Ramos (cell line): ENCODE measurements around the gene CYTH3.
"Not testable (repeated sequence)": the region's sequence is repeated elsewhere in the genome, so short reads cannot be mapped to it uniquely, and the experiment has no call there.

ENCODE experiments used
- in situ Hi-C: fragments of 300-500 bp; cut with MboI; formaldehyde crosslinking; loops from one replicate; pipeline ENCODE4 v1.14.3; 2022; ENCODE audit warnings: low sequenced_read_pairs; ENCODE audit not compliant: unreplicated experiment

Gene CYTH3

GRCh38 chr7:6272481-6273323, at the start of gene CYTH3:
TSS of gene CYTH3 (minus strand) at chr7:6272624. CDS start at chr7:6272507, 117 bp downstream.
- in situ Hi-C loops, result no loop called here

DNA sequence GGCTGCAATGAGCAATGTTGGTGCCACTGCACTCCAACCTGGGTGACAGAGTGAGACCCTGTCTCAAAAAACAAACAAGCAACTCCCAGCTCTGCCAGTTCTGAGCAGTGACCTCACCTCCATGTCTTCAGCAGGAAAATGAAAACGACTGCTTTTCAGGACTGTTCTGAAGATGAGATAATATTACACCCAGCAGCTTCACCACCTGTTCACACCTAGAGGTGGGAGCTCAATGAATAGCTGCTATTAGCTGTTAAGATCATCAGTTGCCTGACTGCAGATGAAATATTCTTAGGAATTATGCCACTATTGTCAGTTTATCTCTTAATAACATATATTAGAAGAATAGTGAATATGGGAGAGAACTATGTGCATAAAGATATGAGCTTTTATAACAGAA, 48.4 kb upstream of the CYTH3 start:
- in situ Hi-C loops, result loop anchor here (5.0 to 10.0 kb wide), 2 partner anchors 326 to 463 kb away; no protein-coding TSS in a partner anchor

DNA sequence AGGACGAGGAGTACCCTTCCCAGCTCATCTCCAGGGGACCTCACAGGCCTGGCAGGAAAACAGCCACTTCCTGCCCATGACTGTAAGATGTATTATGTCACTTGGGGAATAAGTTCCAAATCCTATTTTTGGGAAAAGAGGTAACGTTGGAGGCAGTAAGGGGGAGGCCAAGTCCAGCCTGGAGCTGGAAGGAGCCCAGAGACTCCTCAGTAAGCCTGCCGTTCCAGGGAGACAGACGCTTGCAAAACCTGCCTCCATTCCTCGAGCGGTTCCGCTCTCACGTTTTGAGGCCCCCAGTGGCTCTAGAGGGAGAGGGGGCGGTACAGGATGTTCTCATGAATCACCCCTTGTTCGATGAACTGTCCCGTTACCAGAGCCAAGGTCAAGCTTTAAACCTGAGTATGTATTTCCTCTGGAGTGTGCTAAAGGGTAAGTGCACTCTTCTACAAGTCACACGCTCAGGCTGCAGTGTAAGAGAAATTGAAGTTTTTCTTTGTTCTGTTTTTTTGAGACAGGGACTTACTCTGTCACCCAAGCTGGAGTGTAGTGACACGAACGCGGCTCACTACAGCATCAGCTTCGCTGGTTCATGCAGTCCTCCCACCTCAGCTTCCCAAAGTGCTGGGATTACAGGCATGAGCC, 45.5 kb upstream of the CYTH3 start:
- in situ Hi-C loops, result no loop called here

DNA sequence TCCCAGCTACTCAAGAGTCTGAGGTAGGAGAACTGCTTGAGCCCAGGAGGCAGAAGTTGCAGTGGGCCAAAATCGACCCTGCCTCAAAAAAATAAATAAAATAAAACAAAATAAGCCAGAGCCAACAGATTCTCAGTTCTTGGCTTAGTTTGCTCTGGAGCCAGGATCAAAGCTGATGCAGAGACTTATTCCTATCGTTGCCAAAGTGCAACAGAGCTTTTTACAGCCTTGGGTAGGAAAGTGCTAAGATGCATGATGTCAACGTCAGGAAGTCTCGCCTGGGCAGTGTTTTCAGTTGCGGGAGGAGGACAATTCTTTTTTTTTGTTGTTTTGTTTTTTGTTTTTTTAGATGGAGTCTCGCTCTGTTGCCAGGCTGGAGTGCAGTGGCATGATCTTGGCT, 43.8 kb upstream of the CYTH3 start:
- in situ Hi-C loops, result no loop called here

DNA sequence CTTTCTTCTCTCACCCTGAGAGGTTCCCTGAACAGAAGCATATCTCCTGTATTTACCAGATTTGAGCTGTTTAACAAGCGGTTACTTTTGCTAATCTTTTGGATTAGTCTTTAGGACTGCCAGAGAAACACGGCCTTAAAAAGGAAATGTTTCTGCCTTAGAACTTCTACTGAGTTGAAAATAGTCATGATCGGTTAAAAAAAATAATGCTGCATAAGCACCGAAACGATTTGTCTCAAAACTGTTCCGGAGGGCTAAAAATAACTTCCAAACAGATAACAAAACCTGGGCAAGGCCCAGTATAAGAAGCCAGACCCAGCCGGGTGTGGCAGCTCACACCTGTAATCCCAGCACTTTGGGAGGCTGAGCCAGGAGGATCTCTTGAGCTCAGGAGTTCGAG, 43.3 kb upstream of the CYTH3 start:
- in situ Hi-C loops, result no loop called here

DNA sequence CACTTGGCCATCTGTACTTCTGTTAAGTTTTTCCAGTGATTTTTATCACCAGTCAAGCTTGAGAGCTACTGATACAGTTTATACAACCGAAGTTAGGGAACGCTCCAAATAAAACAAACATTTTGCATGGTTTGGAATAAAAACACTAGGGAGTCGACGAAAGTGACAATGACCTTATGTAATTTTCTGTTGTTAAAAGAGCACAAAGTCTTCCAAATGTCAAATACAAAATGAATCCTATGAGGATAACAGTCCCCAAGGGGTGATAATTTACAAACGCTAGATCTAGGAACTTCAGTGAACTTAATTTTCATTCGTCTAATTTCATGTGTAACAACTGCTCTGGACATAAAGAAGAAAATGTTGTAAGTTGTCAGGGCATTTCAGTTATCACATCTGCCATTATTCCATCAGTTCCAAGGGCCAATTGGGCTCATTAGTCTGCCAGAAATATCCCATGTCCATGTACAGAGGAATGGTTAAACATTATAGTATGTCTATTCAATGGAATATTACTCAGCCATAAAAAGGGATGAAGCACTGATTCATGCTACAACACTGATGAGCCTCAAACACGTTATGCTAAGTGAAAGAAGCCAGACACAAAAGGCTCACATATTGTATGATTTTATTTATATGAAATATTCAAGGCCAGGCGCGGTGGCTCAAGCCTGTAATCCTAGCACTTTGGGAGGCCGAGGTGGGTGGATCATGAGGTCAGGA, 38.0 kb upstream of the CYTH3 start:
- in situ Hi-C loops, result no loop called here

GRCh38 chr7:6307762-6308161, 35.3 kb upstream of the CYTH3 start:
- in situ Hi-C loops, result no loop called here

- in situ Hi-C loops, result no loop called here
These were observed 34.0 kb upstream of the CYTH3 start for GRCh38 chr7:6306471-6306870.

DNA sequence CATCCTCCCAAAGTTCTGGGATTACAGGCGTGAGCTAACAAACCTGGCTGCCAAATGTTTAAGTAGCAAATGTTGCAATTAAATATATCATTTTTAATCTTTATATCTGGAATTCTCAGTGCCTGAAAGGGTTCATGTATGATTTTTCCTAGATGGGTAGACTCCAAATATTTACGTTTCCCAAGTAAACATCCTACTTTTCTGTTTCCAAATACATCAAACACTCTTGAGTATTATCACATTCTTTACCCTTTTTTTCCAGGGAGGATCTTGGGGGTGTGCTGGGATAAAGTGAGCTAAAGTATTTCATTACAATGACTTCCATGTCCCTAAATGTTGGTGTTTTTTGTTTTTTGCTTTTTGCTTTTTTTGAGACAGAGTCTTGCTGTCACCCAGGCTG, 32.9 kb upstream of the CYTH3 start:
- in situ Hi-C loops, result no loop called here

DNA sequence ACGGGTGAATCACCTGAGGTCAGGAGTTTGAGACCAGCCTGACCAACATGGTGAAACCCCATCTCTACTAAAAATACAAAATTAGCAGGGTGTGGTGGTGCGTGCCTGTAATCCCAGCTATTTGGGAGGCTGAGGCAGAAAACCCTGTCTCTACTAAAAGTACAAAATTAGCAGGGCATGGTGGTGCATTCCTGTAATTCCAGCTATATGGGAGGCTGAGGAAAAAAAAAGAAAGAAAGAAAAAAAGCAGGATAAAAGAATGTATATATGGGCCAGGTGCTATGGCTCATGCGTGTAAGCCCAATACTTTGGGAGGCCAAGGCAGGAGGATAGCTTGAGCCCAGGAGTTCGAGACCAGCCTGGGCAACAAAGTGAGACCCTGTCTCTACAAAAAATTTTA, 29.0 kb upstream of the CYTH3 start:
- in situ Hi-C loops, result not testable (repeated sequence)

- in situ Hi-C loops, result no loop called here
These were observed 27.4 kb upstream of the CYTH3 start for GRCh38 chr7:6299774-6300173.

GRCh38 chr7:6294839-6295238, 22.4 kb upstream of the CYTH3 start:
- in situ Hi-C loops, result no loop called here

DNA sequence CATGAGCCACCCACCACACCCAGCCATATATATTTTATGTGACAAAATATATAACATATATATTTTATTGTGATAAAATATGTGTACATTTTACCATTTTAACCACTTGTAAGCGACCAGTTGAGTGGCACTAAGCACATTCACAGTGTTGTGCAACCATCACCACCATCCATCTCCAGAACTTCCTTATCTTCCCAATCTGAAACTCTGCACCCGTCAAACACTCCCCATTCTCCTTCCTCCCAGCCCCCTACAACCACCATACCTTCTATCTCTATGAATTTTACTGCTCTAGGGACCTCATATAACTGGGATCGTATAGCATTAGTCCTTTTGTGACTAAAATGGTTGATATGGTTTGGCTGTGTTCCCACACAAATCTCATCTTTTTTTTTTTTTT, 20.8 kb upstream of the CYTH3 start:
- in situ Hi-C loops, result no loop called here

DNA sequence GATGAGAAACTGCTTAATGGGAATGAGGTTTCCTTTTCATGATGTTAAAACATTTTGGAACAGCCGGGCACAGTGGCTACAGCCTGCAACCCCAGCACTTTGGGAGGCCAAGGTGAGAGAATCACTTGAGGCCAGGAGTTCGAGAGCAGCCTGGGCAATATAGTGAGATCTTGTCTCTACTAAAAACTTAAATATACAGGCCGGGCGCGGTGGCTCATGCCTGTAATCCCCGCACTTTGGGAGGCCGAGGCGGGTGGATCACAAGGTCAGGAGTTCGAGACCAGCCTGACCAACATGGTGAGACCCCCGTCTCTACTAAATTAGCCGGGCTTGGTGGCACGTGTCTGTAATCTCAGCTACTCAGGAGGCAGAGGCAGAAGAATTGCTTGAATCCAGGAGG, 19.5 kb upstream of the CYTH3 start:
- in situ Hi-C loops, result not testable (repeated sequence)

DNA sequence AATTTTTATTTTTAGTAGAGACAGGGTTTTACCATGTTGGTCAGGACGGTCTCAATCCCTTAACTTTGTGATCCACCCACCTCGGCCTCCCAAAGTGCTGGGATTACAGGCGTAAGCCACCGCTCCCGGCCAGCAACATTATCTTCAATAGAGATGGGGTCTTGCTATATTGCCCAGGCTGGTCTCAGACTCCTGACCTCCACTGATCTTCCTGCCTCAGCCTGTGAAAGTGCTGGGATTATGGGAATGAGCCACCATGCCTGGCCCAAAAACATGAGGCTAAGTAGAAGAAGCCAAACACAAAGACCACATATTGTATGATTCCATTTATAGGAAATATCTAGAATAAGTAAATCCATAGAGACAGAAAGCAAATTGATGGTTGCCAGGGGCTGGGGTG, 19.1 kb upstream of the CYTH3 start:
- in situ Hi-C loops, result no loop called here

DNA sequence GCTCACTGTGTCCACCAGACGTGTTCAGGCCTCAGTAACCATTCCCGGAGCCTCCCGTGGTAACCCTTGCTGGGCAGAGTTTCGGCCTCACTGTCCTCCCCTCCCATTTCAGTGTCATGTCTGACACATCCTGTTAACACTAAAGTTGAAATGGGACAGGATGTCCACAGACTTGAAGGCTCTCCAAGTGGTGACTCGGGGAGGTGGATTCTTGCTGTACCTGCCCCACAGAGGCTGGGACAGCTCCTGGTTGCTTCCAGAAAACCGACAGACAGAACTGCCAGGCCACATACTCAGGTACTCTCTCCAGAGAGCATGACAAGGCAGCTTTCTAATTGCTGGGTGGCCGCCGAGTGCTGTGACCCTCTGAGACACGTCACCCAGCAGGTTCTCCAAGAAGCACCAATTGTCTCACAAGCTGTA, 17.9 kb upstream of the CYTH3 start:
- in situ Hi-C loops, result no loop called here

DNA sequence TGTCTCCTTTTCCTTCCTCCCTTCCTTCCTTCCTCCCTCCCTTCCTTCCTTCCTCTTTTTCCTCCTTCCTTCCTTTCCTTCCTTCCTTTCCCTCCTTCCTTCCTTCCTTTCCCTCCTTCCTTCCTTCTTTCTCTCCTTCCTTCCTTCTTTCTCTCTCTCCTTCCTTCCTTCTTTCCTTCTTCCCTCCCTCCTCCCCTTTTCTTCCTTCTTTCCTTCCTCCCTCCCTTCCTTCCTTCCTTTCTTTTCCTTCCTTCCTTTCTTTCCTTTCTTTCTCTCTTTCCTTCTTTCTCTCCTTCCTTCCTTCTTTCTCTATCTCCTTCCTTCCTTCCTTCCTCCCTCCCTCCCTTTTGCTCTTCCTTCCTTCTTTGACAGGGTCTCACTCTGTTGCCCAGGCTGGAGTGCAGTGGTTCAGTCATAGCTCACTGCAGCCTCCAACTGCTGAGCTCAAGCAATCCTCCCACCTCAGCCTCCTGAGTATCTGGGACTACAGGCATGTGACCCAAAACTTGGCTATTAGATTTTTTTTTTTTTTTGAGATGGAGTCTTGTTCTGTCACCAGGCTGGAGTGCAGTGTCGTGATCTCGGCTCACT, 15.9 kb upstream of the CYTH3 start:
- in situ Hi-C loops, result no loop called here

- in situ Hi-C loops, result no loop called here
These were observed 14.1 kb upstream of the CYTH3 start for GRCh38 chr7:6286486-6286885.

- in situ Hi-C loops, result no loop called here
These were observed 12.3 kb upstream of the CYTH3 start for GRCh38 chr7:6284461-6285360.

GRCh38 chr7:6284055-6284400, 11.6 kb upstream of the CYTH3 start:
- in situ Hi-C loops, result no loop called here
